DOHH2 (cell line): ENCODE data around the gene RAP1GDS1.

Experiments used
- EZH2phosphoT487 ChIP-seq: fragments of 200-600 bp; sonication (generic); IDR thresholded peaks from 2 replicates; pipeline ENCODE4 v1.6.1; 2017; ENCODE audit warnings: borderline replicate concordance, mild to moderate bottlenecking, antibody characterized with exemption, low read length, moderate library complexity, mixed read lengths
- TF ChIP-seq, protein P1 (sequence below): fragments of 200-600 bp; sonication (generic); IDR thresholded peaks from one replicate; pipeline ENCODE4 v1.5.1; 2014; ENCODE audit warnings: antibody characterized with exemption, mild to moderate bottlenecking, low read depth, low read length; ENCODE audit not compliant: poor library complexity, severe bottlenecking

DNA sequence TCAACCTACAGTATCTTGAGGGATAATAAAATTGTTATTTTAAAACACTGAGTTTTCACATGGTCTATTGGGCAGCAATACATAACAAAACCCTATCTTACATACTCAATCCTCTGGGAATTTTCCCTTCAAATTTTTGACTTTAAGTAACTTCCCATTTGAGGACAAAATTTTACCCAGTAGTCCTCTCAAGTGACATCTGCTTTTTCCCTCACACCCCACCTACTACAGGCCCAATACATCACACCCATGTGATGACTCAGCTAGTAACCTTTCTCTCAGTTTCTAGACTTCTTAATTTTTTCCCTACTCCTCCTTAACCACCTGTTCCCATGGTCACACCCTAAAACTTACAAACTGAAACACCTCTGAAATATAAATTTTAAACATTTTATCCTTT, 12.2 kb upstream of the RAP1GDS1 start:
- TF ChIP-seq, protein P1, sequence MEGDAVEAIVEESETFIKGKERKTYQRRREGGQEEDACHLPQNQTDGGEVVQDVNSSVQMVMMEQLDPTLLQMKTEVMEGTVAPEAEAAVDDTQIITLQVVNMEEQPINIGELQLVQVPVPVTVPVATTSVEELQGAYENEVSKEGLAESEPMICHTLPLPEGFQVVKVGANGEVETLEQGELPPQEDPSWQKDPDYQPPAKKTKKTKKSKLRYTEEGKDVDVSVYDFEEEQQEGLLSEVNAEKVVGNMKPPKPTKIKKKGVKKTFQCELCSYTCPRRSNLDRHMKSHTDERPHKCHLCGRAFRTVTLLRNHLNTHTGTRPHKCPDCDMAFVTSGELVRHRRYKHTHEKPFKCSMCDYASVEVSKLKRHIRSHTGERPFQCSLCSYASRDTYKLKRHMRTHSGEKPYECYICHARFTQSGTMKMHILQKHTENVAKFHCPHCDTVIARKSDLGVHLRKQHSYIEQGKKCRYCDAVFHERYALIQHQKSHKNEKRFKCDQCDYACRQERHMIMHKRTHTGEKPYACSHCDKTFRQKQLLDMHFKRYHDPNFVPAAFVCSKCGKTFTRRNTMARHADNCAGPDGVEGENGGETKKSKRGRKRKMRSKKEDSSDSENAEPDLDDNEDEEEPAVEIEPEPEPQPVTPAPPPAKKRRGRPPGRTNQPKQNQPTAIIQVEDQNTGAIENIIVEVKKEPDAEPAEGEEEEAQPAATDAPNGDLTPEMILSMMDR: no peak
- TF ChIP-seq EZH2phosphoT487: no peak
